ENCODE measurements around the gene KIRREL2.
A peak's percentile ranks its signal among the peaks of the same experiment; 100 is the strongest.

Gene KIRREL2

GRCh38 chr19:35856546-35857149 is at the start of gene KIRREL2:
TSS of gene KIRREL2 (plus strand) at chr19:35856911. CDS start at chr19:35857120, 209 bp downstream.
- no peak within 1 kb of the TSS for H3K27ac Mint-ChIP-seq
- peak within 1 kb of the TSS; percentile 70 for H3K4me3 Mint-ChIP-seq
- peaks cover 70% of the 10 kb centered on the region for H3K27me3 Mint-ChIP-seq (ENCODE audit: low read depth)
- H3K4me1 Mint-ChIP-seq (ENCODE audit: low read depth): peaks cover 5% of the 10 kb centered on the region
- no peaks in the 10 kb centered on the region for H3K9me3 Mint-ChIP-seq
- DNase-seq (ENCODE audit: low spot score): peak; percentile 25
- no peaks in the 10 kb centered on the region for H3K36me3 Mint-ChIP-seq (ENCODE audit: low read depth)

- no peak for DNase-seq (ENCODE audit: low spot score)
- H3K4me3 Mint-ChIP-seq: no peak overlapping the region
- H3K4me1 Mint-ChIP-seq (ENCODE audit: low read depth): peaks cover 6% of the 10 kb centered on the region
Measured at GRCh38 chr19:35807633-35808032, 49.1 kb upstream of the KIRREL2 start.

GRCh38 chr19:35811317-35812219 is 45.1 kb upstream of the KIRREL2 start:
- Mint-ChIP-seq H3K27me3 (ENCODE audit: low read depth) (peaks cover 5% of the 10 kb centered on the region), H3K9me3 (no peaks in the 10 kb centered on the region), H3K4me3 (no peak overlapping the region), H3K36me3 (ENCODE audit: low read depth) (no peaks in the 10 kb centered on the region), H3K4me1 (ENCODE audit: low read depth) (no peaks in the 10 kb centered on the region), H3K27ac (no peak overlapping the region)
- no peak for DNase-seq (ENCODE audit: low spot score)

More at GRCh38 chr19:35807633-35808032, 49.1 kb upstream of the KIRREL2 start:
- Mint-ChIP-seq H3K36me3 (ENCODE audit: low read depth) (no peaks in the 10 kb centered on the region), H3K27ac (no peak overlapping the region), H3K27me3 (ENCODE audit: low read depth) (no peaks in the 10 kb centered on the region), H3K9me3 (no peaks in the 10 kb centered on the region)

GRCh38 chr19:35812220-35813042 is 44.3 kb upstream of the KIRREL2 start, which contains the start of gene PRODH2:
TSS of gene PRODH2 (minus strand) at chr19:35812845. CDS start at chr19:35812805, 40 bp downstream.
- Mint-ChIP-seq H3K4me3 (no peak within 1 kb of the TSS), H3K27me3 (ENCODE audit: low read depth) (peaks cover 6% of the 10 kb centered on the region), H3K27ac (no peak within 1 kb of the TSS), H3K36me3 (ENCODE audit: low read depth) (no peaks in the 10 kb centered on the region), H3K9me3 (no peaks in the 10 kb centered on the region), H3K4me1 (ENCODE audit: low read depth) (no peaks in the 10 kb centered on the region)
- DNase-seq (ENCODE audit: low spot score): no peak

GRCh38 chr19:35813043-35813890 is 43.4 kb upstream of the KIRREL2 start:
- H3K4me3 Mint-ChIP-seq: no peak overlapping the region
- no peaks in the 10 kb centered on the region for H3K4me1 Mint-ChIP-seq (ENCODE audit: low read depth)
- H3K27me3 Mint-ChIP-seq (ENCODE audit: low read depth): peaks cover 7% of the 10 kb centered on the region
- DNase-seq (ENCODE audit: low spot score): no peak
- no peak overlapping the region for H3K27ac Mint-ChIP-seq
- no peaks in the 10 kb centered on the region for H3K36me3 Mint-ChIP-seq (ENCODE audit: low read depth)
- no peaks in the 10 kb centered on the region for H3K9me3 Mint-ChIP-seq

- H3K36me3 Mint-ChIP-seq (ENCODE audit: low read depth): no peaks in the 10 kb centered on the region
- H3K4me3 Mint-ChIP-seq: no peak overlapping the region
- no peaks in the 10 kb centered on the region for H3K9me3 Mint-ChIP-seq
- no peak for DNase-seq (ENCODE audit: low spot score)
- peaks cover 10% of the 10 kb centered on the region for H3K27me3 Mint-ChIP-seq (ENCODE audit: low read depth)
- no peaks in the 10 kb centered on the region for H3K4me1 Mint-ChIP-seq (ENCODE audit: low read depth)
- H3K27ac Mint-ChIP-seq: no peak overlapping the region
Measured at GRCh38 chr19:35816262-35816661, 40.4 kb upstream of the KIRREL2 start.

- Mint-ChIP-seq H3K4me1 (ENCODE audit: low read depth) (no peaks in the 10 kb centered on the region), H3K9me3 (no peaks in the 10 kb centered on the region), H3K27ac (no peak overlapping the region), H3K27me3 (ENCODE audit: low read depth) (peaks cover 10% of the 10 kb centered on the region), H3K4me3 (no peak overlapping the region), H3K36me3 (ENCODE audit: low read depth) (no peaks in the 10 kb centered on the region)
- no peak for DNase-seq (ENCODE audit: low spot score)
Measured at GRCh38 chr19:35816846-35817245, 39.9 kb upstream of the KIRREL2 start.

GRCh38 chr19:35818445-35818844 is 38.3 kb upstream of the KIRREL2 start:
- H3K4me1 Mint-ChIP-seq (ENCODE audit: low read depth): no peaks in the 10 kb centered on the region
- H3K36me3 Mint-ChIP-seq (ENCODE audit: low read depth): no peaks in the 10 kb centered on the region
- DNase-seq (ENCODE audit: low spot score): no peak
- peaks cover 10% of the 10 kb centered on the region for H3K27me3 Mint-ChIP-seq (ENCODE audit: low read depth)
- no peak overlapping the region for H3K27ac Mint-ChIP-seq
- H3K4me3 Mint-ChIP-seq: no peak overlapping the region
- no peaks in the 10 kb centered on the region for H3K9me3 Mint-ChIP-seq

- peaks cover 3% of the 10 kb centered on the region for H3K27me3 Mint-ChIP-seq (ENCODE audit: low read depth)
Measured at GRCh38 chr19:35822579-35822978, 34.1 kb upstream of the KIRREL2 start.

GRCh38 chr19:35824150-35824549 is 32.6 kb upstream of the KIRREL2 start:
- H3K27ac Mint-ChIP-seq: no peak overlapping the region
- DNase-seq (ENCODE audit: low spot score): no peak
- no peak overlapping the region for H3K4me3 Mint-ChIP-seq
- no peaks in the 10 kb centered on the region for H3K27me3 Mint-ChIP-seq (ENCODE audit: low read depth)
- H3K9me3 Mint-ChIP-seq: no peaks in the 10 kb centered on the region
- no peaks in the 10 kb centered on the region for H3K36me3 Mint-ChIP-seq (ENCODE audit: low read depth)
- H3K4me1 Mint-ChIP-seq (ENCODE audit: low read depth): no peaks in the 10 kb centered on the region

More at GRCh38 chr19:35822579-35822978, 34.1 kb upstream of the KIRREL2 start:
- no peak for DNase-seq (ENCODE audit: low spot score)
- Mint-ChIP-seq H3K9me3 (no peaks in the 10 kb centered on the region), H3K4me1 (ENCODE audit: low read depth) (no peaks in the 10 kb centered on the region), H3K27ac (no peak overlapping the region), H3K4me3 (no peak overlapping the region), H3K36me3 (ENCODE audit: low read depth) (no peaks in the 10 kb centered on the region)

- no peaks in the 10 kb centered on the region for H3K9me3 Mint-ChIP-seq
- DNase-seq (ENCODE audit: low spot score): peak; percentile 43
Measured at GRCh38 chr19:35828692-35829301, 27.9 kb upstream of the KIRREL2 start.

GRCh38 chr19:35830986-35831385 is 25.7 kb upstream of the KIRREL2 start:
- H3K36me3 Mint-ChIP-seq (ENCODE audit: low read depth): no peaks in the 10 kb centered on the region
- H3K4me3 Mint-ChIP-seq: no peak overlapping the region
- no peaks in the 10 kb centered on the region for H3K4me1 Mint-ChIP-seq (ENCODE audit: low read depth)
- no peak overlapping the region for H3K27ac Mint-ChIP-seq
- no peaks in the 10 kb centered on the region for H3K9me3 Mint-ChIP-seq
- H3K27me3 Mint-ChIP-seq (ENCODE audit: low read depth): no peaks in the 10 kb centered on the region
- DNase-seq (ENCODE audit: low spot score): no peak

More at GRCh38 chr19:35828692-35829301, 27.9 kb upstream of the KIRREL2 start:
- no peak overlapping the region for H3K27ac Mint-ChIP-seq
- H3K4me3 Mint-ChIP-seq: no peak overlapping the region
- no peaks in the 10 kb centered on the region for H3K36me3 Mint-ChIP-seq (ENCODE audit: low read depth)
- H3K4me1 Mint-ChIP-seq (ENCODE audit: low read depth): no peaks in the 10 kb centered on the region
- H3K27me3 Mint-ChIP-seq (ENCODE audit: low read depth): no peaks in the 10 kb centered on the region

GRCh38 chr19:35832054-35832453 is 24.7 kb upstream of the KIRREL2 start:
- Mint-ChIP-seq H3K27ac (no peak overlapping the region), H3K4me3 (no peak overlapping the region), H3K36me3 (ENCODE audit: low read depth) (no peaks in the 10 kb centered on the region), H3K27me3 (ENCODE audit: low read depth) (peaks cover under 1% of the 10 kb centered on the region), H3K9me3 (no peaks in the 10 kb centered on the region), H3K4me1 (ENCODE audit: low read depth) (no peaks in the 10 kb centered on the region)
- no peak for DNase-seq (ENCODE audit: low spot score)
